HFFc6 (cell line): ENCODE results near the gene ADD3. TPM values are rescaled to one million over a fixed set of nuclear protein-coding genes. Genes with fewer than 3 reads are reported as not detected.

ENCODE experiments used
- DNase-seq: peaks from one replicate; pipeline ENCODE4 v3.0.0-alpha.2; 2018
- H3K27ac Mint-ChIP-seq: 2 replicates; pipeline ENCODE4 v1.8.0; 2020; ENCODE audit warnings: mild to moderate bottlenecking, mixed read lengths
- H3K27me3 Mint-ChIP-seq: 2 replicates; pipeline ENCODE4 v1.8.0; 2021; ENCODE audit warnings: mild to moderate bottlenecking, moderate library complexity, mixed read lengths; ENCODE audit not compliant: insufficient read depth
- H3K36me3 Mint-ChIP-seq: 2 replicates; pipeline ENCODE4 v1.8.0; 2021; ENCODE audit warnings: low read depth, mixed read lengths
- H3K4me1 Mint-ChIP-seq: 2 replicates; pipeline ENCODE4 v1.8.0; 2020; ENCODE audit warnings: low read depth, mixed read lengths
- H3K4me3 Mint-ChIP-seq: 2 replicates; pipeline ENCODE4 v1.8.0; 2020; ENCODE audit warnings: mild to moderate bottlenecking, moderate library complexity, mixed read lengths
- H3K9me3 Mint-ChIP-seq: 2 replicates; pipeline ENCODE4 v1.8.0; 2020; ENCODE audit warnings: mild to moderate bottlenecking, mixed read lengths
- total RNA-seq, 6 experiments: library from RNA; stranded (reverse); fragmentation: NEBNext Ultra II Directional; extraction: Animal tissue kit (Norgen Biotek cat#: 25700); gene quantifications; 2 replicates in 1 of 6; 3 replicates in 5 of 6; pipeline ENCODE4 v1.2.3, GENCODE V29; 2021
- TF ChIP-seq, protein P1 (sequence below): fragments of 200-600 bp; sonication (generic); IDR thresholded peaks from 2 replicates; pipeline ENCODE4 v1.5.0; 2021; ENCODE audit warnings: antibody characterized with exemption, mild to moderate bottlenecking

Gene ADD3
- total RNA-seq, 6 experiments from 2014 or later, result 46.4 to 57.4 (median 51.5) TPM

DNA sequence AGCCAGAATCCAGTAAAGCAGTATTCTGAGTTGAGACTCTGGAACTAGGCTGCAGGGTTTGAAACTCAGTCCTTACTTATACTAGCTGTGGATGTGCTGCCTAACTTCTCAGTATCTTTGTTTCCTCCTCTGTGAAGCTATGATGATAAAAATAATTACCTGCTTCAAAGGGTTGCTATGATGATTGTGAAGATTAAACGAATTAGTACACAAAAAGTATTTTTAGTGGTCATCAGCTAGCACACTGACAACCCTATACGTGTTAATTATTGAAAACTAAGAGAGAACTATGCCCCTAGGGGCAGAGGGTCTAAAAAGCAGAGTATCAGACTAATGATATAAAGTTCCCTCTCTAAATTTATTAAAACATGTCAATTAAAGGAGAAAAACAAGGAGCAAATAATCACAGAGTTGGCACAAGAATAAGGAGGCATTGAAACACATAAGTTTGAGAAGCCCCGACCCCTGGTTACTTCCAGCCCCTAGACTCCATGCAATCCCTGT, 34.4 kb upstream of the ADD3 start:
- no peaks in the 10 kb centered on the region for H3K9me3 Mint-ChIP-seq
- no peaks in the 10 kb centered on the region for H3K27me3 Mint-ChIP-seq
- TF ChIP-seq, protein P1, sequence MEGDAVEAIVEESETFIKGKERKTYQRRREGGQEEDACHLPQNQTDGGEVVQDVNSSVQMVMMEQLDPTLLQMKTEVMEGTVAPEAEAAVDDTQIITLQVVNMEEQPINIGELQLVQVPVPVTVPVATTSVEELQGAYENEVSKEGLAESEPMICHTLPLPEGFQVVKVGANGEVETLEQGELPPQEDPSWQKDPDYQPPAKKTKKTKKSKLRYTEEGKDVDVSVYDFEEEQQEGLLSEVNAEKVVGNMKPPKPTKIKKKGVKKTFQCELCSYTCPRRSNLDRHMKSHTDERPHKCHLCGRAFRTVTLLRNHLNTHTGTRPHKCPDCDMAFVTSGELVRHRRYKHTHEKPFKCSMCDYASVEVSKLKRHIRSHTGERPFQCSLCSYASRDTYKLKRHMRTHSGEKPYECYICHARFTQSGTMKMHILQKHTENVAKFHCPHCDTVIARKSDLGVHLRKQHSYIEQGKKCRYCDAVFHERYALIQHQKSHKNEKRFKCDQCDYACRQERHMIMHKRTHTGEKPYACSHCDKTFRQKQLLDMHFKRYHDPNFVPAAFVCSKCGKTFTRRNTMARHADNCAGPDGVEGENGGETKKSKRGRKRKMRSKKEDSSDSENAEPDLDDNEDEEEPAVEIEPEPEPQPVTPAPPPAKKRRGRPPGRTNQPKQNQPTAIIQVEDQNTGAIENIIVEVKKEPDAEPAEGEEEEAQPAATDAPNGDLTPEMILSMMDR, result 0 out of 2 replicates have a peak, but pooled peaks have one; percentile 14
- no peak overlapping the region for H3K4me3 Mint-ChIP-seq
- DNase-seq, result no peak
- H3K36me3 Mint-ChIP-seq, result no peaks in the 10 kb centered on the region
- no peak overlapping the region for H3K27ac Mint-ChIP-seq
- peaks cover 52% of the 10 kb centered on the region for H3K4me1 Mint-ChIP-seq

DNA sequence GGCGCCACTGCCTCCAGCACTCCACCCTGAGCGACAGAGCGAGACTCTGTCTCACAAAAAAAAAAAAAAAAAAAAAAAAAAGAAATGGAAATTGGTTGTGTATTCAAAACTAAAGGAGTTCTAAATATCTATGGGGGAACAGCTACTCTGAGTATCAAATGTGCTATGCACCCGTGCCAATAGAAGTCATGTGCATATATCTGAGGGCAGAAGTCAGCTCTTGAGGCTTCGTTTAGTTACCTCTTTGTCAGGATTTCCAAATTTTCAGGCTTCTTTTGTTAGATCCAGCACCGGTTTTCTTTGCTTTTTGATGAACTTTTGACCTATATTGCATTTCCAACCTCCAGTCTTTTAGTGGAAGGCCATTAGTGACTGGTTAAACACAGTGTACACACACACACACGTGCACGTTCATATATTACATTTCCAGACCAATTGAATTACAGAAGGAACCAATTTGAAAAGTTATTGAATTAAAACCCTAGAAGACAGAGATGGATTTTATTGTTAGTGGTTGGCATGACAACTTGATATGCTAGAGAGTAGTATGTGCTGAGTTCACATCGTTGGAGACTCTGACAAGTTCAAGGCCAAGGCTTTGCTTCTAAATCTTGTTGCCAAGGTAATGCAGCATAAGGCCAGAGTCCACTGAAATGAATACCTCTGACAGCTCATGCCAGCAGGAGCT, 33.1 kb upstream of the ADD3 start:
- H3K9me3 Mint-ChIP-seq, result no peaks in the 10 kb centered on the region
- H3K27ac Mint-ChIP-seq, result no peak overlapping the region
- TF ChIP-seq, protein P1, result no peak
- no peaks in the 10 kb centered on the region for H3K27me3 Mint-ChIP-seq
- H3K4me3 Mint-ChIP-seq, result no peak overlapping the region
- H3K36me3 Mint-ChIP-seq, result no peaks in the 10 kb centered on the region
- peaks cover 52% of the 10 kb centered on the region for H3K4me1 Mint-ChIP-seq
- peak; percentile 49 for DNase-seq

DNA sequence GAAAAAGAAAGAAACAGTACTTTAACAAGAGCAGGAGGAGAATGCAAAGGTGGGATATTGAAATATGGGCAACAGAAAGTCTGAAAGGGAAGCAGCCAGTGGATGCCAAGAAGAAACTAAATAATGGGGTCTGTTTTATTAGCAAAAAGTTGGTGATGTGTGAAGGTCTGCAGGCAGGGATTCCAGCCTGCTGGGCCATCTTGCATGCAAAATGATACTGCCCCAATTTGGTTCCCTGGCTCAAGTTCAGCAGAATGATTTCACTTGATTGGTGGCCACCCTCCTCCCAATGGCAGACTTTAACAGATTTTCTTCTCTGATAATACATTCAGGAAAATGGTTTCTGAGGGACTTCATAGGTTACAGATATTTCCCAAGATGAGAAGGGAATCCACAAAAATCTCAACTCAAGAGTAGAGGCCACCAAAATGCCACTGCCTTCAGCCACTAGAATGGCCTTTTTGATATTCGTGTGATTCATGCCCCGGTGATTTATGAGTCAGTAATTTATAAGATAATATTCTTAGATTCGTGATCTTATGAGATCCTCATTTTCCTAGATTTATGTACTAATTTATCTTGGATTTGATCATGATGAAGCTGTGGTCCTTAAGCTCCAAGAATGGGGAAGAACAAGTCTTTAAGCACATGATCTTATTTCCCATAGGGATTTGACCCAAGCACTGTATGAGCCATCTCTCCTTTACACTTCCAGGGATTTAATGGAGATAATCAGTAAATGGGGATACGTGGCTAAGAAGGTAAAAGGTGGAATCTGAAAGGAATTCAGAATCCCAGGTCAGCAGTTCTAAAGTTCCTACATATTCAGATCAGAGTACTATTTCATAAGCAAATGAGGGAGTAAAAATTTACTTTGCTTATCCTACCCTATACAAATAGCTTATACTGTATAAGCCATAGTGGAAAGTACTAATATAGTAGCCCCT, 32.3 kb upstream of the ADD3 start:
- no peak overlapping the region for H3K27ac Mint-ChIP-seq
- H3K27me3 Mint-ChIP-seq, result no peaks in the 10 kb centered on the region
- H3K4me3 Mint-ChIP-seq, result no peak overlapping the region
- no peak for DNase-seq
- peaks cover 57% of the 10 kb centered on the region for H3K4me1 Mint-ChIP-seq
- TF ChIP-seq, protein P1, result no peak
- H3K36me3 Mint-ChIP-seq, result no peaks in the 10 kb centered on the region
- no peaks in the 10 kb centered on the region for H3K9me3 Mint-ChIP-seq

DNA sequence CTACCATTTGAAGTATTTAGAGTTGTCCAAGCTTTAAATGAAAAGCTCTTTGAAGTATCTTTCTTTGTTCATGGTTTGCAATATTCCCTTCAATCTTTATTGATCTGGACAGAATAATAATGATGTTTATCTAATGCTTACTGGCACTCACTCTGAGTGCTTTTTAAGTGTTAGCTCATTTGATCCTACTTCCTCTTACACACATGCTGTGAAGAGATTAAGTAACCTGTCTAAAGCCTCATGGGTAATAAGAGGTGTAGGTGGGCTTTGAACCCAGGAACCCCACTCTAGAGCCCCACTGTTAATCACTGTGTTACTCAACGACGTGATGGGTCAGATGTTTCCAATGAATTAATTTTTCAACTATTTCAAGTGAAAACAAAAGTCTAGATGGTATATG, 31.1 kb upstream of the ADD3 start:
- H3K4me3 Mint-ChIP-seq, result no peak overlapping the region
- H3K27ac Mint-ChIP-seq, result no peak overlapping the region
- no peaks in the 10 kb centered on the region for H3K36me3 Mint-ChIP-seq
- no peak for DNase-seq
- H3K4me1 Mint-ChIP-seq, result peaks cover 60% of the 10 kb centered on the region
- H3K9me3 Mint-ChIP-seq, result no peaks in the 10 kb centered on the region
- 0 out of 2 replicates have a peak, but pooled peaks cover 2% of the 10 kb centered on the region for H3K27me3 Mint-ChIP-seq
- TF ChIP-seq, protein P1, result no peak

DNA sequence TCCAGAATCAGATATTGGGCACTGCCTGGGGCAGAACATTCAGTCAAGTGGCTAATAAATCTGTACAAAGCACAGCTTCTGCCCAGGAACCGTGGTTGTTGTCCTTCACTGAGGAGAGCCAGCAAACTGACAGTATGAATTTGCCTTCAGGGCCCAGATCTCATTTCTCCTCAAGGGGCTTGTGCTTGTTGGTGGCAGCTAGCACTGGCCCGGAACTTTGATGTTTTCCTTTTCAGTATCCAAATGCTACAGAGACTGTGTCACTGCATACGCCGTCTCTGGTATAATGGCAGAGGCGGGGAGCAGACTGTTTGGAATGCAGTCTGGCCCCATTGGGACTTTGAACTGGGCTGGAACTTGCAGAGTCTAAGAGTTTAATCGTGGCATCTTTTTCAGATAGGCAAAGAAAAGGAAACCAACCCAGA, 30.4 kb upstream of the ADD3 start:
- DNase-seq, result peak; percentile 59
- Mint-ChIP-seq H3K27me3 (0 out of 2 replicates have a peak, but pooled peaks cover 2% of the 10 kb centered on the region), H3K4me1 (peaks cover 67% of the 10 kb centered on the region), H3K9me3 (no peaks in the 10 kb centered on the region), H3K4me3 (peak overlapping the region; percentile 55), H3K27ac (peak overlapping the region; percentile 76), H3K36me3 (no peaks in the 10 kb centered on the region)
- TF ChIP-seq, protein P1, result no peak
